GM23338 (cell line): Measurements from ENCODE around the gene DAGLA. TPM values are rescaled to one million over a fixed set of nuclear protein-coding genes. Genes with fewer than 3 reads are reported as not detected.

Source experiments
- ATAC-seq: fragments of 200-7000 bp; cut with Tn5 transposase; 3 replicates; pipeline ENCODE4 v1.9.1; 2020
- DNase-seq: peaks from one replicate; pipeline ENCODE4 v3.0.0-alpha.2; 2015; ENCODE audit warnings: low spot score
- H2AFZ ChIP-seq: fragments of 200-600 bp; sonication (generic); 2 replicates; pipeline ENCODE4 v1.8.0; 2016; ENCODE audit warnings: antibody characterized with exemption, mild to moderate bottlenecking, moderate library complexity
- H3F3A ChIP-seq: fragments of 200-600 bp; sonication (generic); replicated peaks from 2 replicates; pipeline ENCODE4 v1.8.0; 2017; ENCODE audit warnings: antibody characterized with exemption, mixed run types, low read depth
- H3K27ac ChIP-seq: fragments of 200-600 bp; sonication (generic); 2 replicates; pipeline ENCODE4 v1.6.1; 2016; ENCODE audit warnings: low read depth
- H3K27me3 ChIP-seq: fragments of 200-600 bp; sonication (generic); 2 replicates; pipeline ENCODE4 v1.8.0; 2016; ENCODE audit warnings: mild to moderate bottlenecking, mixed run types, moderate library complexity; ENCODE audit not compliant: insufficient read depth
- H3K36me3 ChIP-seq: fragments of 200-600 bp; sonication (generic); 2 replicates; pipeline ENCODE4 v1.8.0; 2016; ENCODE audit warnings: mild to moderate bottlenecking; ENCODE audit not compliant: insufficient read depth
- H3K4me1 ChIP-seq: fragments of 200-600 bp; sonication (generic); 2 replicates; pipeline ENCODE4 v1.8.0; 2016; ENCODE audit warnings: mild to moderate bottlenecking, moderate library complexity; ENCODE audit not compliant: insufficient read depth
- H3K4me2 ChIP-seq: fragments of 200-600 bp; sonication (generic); 2 replicates; pipeline ENCODE4 v1.7.1; 2017; ENCODE audit warnings: mixed run types
- H3K4me3 ChIP-seq: fragments of 200-600 bp; sonication (generic); 2 replicates; pipeline ENCODE4 v1.6.1; 2016; ENCODE audit warnings: mixed run types
- H3K79me2 ChIP-seq: fragments of 200-600 bp; sonication (generic); replicated peaks from 2 replicates; pipeline ENCODE4 v1.8.0; 2017; ENCODE audit warnings: mild to moderate bottlenecking; ENCODE audit not compliant: insufficient read depth
- H3K9me2 ChIP-seq: fragments of 200-600 bp; sonication (generic); 2 replicates; pipeline ENCODE4 v1.8.0; 2017; ENCODE audit not compliant: insufficient read depth
- H4K20me1 ChIP-seq: fragments of 200-600 bp; sonication (generic); replicated peaks from 2 replicates; pipeline ENCODE4 v1.8.0; 2017; ENCODE audit warnings: mild to moderate bottlenecking; ENCODE audit not compliant: insufficient read depth
- H3K27ac Mint-ChIP-seq: 2 replicates; pipeline ENCODE4 v1.8.0; 2020; ENCODE audit warnings: inconsistent platforms, mild to moderate bottlenecking, moderate library complexity, mixed read lengths
- H3K27me3 Mint-ChIP-seq: 3 replicates; pipeline ENCODE4 v1.8.0; 2022; ENCODE audit warnings: low read depth, mild to moderate bottlenecking, moderate library complexity, mixed read lengths, inconsistent platforms; ENCODE audit not compliant: insufficient read depth, poor library complexity
- H3K36me3 Mint-ChIP-seq: 3 replicates; pipeline ENCODE4 v1.8.0; 2021; ENCODE audit warnings: low read depth, mild to moderate bottlenecking, inconsistent platforms, moderate library complexity, mixed read lengths
- H3K4me1 Mint-ChIP-seq: 3 replicates; pipeline ENCODE4 v1.8.0; 2020; ENCODE audit warnings: mild to moderate bottlenecking, inconsistent platforms, mixed read lengths
- H3K4me3 Mint-ChIP-seq: 3 replicates; pipeline ENCODE4 v1.8.0; 2021; ENCODE audit warnings: moderate library complexity, mild to moderate bottlenecking, inconsistent platforms, mixed read lengths
- H3K9me3 Mint-ChIP-seq: 3 replicates; pipeline ENCODE4 v1.8.0; 2020; ENCODE audit warnings: moderate library complexity, mild to moderate bottlenecking, inconsistent platforms, mixed read lengths
- EZH2 ChIP-seq: fragments of 200-600 bp; sonication (generic); IDR thresholded peaks from one replicate; pipeline ENCODE4 v1.8.0; 2017; ENCODE audit warnings: antibody characterized with exemption, mild to moderate bottlenecking, low read depth; ENCODE audit not compliant: unreplicated experiment
- JUNB ChIP-seq: IDR thresholded peaks from one replicate; pipeline ENCODE4 v1.6.1; 2016; ENCODE audit warnings: antibody characterized with exemption; ENCODE audit not compliant: unreplicated experiment
- ZNF331 ChIP-seq: fragments of 250-450 bp; sonication (Bioruptor Pico); IDR thresholded peaks from 2 replicates; pipeline ENCODE4 v1.5.0; 2020; ENCODE audit warnings: low read depth, mild to moderate bottlenecking, moderate library complexity
- ZNF462 ChIP-seq: fragments of 250-450 bp; sonication (Bioruptor Pico); IDR thresholded peaks from 2 replicates; pipeline ENCODE4 v1.5.0; 2020; ENCODE audit warnings: mild to moderate bottlenecking, moderate library complexity
- polyA plus RNA-seq: library from polyadenylated mRNA; unstranded; fragments of >200 nt; fragmentation: Nextera tagmentation; extraction: Ambion mirVana; gene quantifications from 2 replicates; pipeline ENCODE4 v1.2.1, GENCODE V29; 2016
- total RNA-seq: library from RNA; depleted of rRNA; stranded (reverse); fragments of >200 nt; shearing (Covaris generic); gene quantifications from 2 replicates; pipeline ENCODE4 v1.2.3, GENCODE V29; 2014
- TF ChIP-seq, protein P1 (sequence below): IDR thresholded peaks from 2 replicates; pipeline ENCODE4 v1.6.1; 2016; ENCODE audit warnings: antibody characterized with exemption
- TF ChIP-seq, protein P2 (sequence below), 2 experiments: fragments of 200-600 bp in 1 of 2; sonication (generic) in 1 of 2; conservative IDR thresholded peaks; 2 replicates each; pipeline versions ENCODE4 v1.5.1 to v1.6.1; 2016 to 2017; ENCODE audit warnings: antibody characterized with exemption in 2 of 2, low read depth in 2 of 2, mild to moderate bottlenecking in 2 of 2, moderate library complexity in 1 of 2
- TF ChIP-seq, protein P3 (sequence below): IDR thresholded peaks from one replicate; pipeline ENCODE4 v1.6.1; 2018; ENCODE audit warnings: antibody characterized with exemption; ENCODE audit not compliant: unreplicated experiment

Gene DAGLA
- total and polyA plus RNA-seq, 2 experiments from 2014 or later: 0.55 to 2.5 TPM

DNA sequence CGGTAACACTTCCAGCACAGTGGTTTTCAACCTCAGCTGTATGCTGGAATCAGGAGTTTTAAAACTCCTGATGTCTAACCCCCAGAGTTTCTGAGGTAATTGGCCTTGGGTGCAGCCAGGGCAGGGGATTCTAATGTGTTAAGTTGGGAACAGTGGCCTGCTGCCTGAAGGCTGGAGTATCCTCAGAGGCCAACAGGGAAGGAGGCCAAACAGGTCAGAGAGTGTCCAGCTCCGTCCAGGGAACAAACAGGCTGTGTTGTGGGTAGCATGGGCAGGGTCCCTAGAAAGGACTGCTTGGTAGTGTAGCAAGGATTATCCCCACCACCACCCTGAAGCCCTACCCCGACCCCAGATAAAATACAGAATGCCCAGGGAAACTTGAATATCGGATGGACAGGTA is 10.8 kb upstream of the DAGLA start (continued):
- no peak for TF ChIP-seq ZNF462 (CRISPR knock-in tag)
- TF ChIP-seq JUNB: no peak
- TF ChIP-seq ZNF331 (CRISPR knock-in tag): no peak
- no peak for TF ChIP-seq EZH2
- TF ChIP-seq, protein P1, sequence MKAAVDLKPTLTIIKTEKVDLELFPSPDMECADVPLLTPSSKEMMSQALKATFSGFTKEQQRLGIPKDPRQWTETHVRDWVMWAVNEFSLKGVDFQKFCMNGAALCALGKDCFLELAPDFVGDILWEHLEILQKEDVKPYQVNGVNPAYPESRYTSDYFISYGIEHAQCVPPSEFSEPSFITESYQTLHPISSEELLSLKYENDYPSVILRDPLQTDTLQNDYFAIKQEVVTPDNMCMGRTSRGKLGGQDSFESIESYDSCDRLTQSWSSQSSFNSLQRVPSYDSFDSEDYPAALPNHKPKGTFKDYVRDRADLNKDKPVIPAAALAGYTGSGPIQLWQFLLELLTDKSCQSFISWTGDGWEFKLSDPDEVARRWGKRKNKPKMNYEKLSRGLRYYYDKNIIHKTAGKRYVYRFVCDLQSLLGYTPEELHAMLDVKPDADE: no peak
- TF ChIP-seq, protein P2, sequence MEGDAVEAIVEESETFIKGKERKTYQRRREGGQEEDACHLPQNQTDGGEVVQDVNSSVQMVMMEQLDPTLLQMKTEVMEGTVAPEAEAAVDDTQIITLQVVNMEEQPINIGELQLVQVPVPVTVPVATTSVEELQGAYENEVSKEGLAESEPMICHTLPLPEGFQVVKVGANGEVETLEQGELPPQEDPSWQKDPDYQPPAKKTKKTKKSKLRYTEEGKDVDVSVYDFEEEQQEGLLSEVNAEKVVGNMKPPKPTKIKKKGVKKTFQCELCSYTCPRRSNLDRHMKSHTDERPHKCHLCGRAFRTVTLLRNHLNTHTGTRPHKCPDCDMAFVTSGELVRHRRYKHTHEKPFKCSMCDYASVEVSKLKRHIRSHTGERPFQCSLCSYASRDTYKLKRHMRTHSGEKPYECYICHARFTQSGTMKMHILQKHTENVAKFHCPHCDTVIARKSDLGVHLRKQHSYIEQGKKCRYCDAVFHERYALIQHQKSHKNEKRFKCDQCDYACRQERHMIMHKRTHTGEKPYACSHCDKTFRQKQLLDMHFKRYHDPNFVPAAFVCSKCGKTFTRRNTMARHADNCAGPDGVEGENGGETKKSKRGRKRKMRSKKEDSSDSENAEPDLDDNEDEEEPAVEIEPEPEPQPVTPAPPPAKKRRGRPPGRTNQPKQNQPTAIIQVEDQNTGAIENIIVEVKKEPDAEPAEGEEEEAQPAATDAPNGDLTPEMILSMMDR (conservative IDR thresholded peaks at IDR 0.05; ENCODE audit: low read depth in 2 of 2): no peak

DNA sequence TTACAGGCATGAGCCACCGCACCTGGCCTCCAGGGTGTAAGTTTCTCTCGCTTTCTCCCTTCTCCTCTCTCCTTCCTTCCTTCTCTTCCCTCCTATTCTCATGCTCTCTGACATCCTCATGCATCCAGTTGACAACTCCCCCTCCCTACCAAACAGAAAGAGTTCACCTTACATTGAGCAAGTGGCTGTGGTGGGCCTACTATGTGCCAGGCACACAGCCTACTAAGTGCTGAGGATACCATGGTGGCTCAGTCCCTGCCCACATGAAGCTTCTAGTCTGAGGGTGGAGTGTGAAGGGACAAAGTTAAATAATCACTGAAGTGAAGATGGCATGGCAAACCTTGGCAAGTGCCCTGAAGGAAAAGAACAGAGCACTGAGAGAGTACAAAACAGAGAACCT is 9.6 kb upstream of the DAGLA start:
- Histone ChIP-seq H3K9me2 (no peaks in the 10 kb centered on the region), H3K27me3 (no peaks in the 10 kb centered on the region), H3K4me3 (no peak overlapping the region), H3K4me2 (no peak overlapping the region), H3K4me1 (no peaks in the 10 kb centered on the region), H3K36me3 (no peaks in the 10 kb centered on the region), H3K27ac (no peak overlapping the region), H2AFZ (no peak overlapping the region), H3F3A (no peaks in the 10 kb centered on the region), H3K79me2 (no peaks in the 10 kb centered on the region), H4K20me1 (0 out of 2 replicates have a peak, but pooled peaks cover 4% of the 10 kb centered on the region)
- ATAC-seq (no peak), DNase-seq (no peak)
- Mint-ChIP-seq H3K27me3 (peaks cover 16% of the 10 kb centered on the region), H3K9me3 (no peaks in the 10 kb centered on the region), H3K4me3 (no peak overlapping the region), H3K36me3 (no peaks in the 10 kb centered on the region; the same call in 2 of the 3 replicates), H3K27ac (no peak overlapping the region), H3K4me1 (peaks cover 6% of the 10 kb centered on the region; the same call in 2 of the 3 replicates)
- TF ChIP-seq, protein P3, sequence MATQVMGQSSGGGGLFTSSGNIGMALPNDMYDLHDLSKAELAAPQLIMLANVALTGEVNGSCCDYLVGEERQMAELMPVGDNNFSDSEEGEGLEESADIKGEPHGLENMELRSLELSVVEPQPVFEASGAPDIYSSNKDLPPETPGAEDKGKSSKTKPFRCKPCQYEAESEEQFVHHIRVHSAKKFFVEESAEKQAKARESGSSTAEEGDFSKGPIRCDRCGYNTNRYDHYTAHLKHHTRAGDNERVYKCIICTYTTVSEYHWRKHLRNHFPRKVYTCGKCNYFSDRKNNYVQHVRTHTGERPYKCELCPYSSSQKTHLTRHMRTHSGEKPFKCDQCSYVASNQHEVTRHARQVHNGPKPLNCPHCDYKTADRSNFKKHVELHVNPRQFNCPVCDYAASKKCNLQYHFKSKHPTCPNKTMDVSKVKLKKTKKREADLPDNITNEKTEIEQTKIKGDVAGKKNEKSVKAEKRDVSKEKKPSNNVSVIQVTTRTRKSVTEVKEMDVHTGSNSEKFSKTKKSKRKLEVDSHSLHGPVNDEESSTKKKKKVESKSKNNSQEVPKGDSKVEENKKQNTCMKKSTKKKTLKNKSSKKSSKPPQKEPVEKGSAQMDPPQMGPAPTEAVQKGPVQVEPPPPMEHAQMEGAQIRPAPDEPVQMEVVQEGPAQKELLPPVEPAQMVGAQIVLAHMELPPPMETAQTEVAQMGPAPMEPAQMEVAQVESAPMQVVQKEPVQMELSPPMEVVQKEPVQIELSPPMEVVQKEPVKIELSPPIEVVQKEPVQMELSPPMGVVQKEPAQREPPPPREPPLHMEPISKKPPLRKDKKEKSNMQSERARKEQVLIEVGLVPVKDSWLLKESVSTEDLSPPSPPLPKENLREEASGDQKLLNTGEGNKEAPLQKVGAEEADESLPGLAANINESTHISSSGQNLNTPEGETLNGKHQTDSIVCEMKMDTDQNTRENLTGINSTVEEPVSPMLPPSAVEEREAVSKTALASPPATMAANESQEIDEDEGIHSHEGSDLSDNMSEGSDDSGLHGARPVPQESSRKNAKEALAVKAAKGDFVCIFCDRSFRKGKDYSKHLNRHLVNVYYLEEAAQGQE: no peak
- no peak for TF ChIP-seq EZH2
- no peak for TF ChIP-seq ZNF331 (CRISPR knock-in tag)
- TF ChIP-seq, protein P1: no peak
- TF ChIP-seq, protein P2 (conservative IDR thresholded peaks at IDR 0.05; ENCODE audit: low read depth in 2 of 2): no peak
